ENCODE results near the gene PPFIBP2.

GRCh38 chr11:7522546-7522945, 8.7 kb downstream of the PPFIBP2 start:
- TF ChIP-seq CHD4 (IDR thresholded peaks at IDR 0.05; ENCODE audit: borderline replicate concordance, low read length) (no peak), SMC3 (IDR thresholded peaks at IDR 0.05; ENCODE audit: low read length) (no peak), ZBTB46 (CRISPR knock-in tag; IDR thresholded peaks at IDR 0.05; ENCODE audit: borderline replicate concordance) (no peak), CTCF (CRISPR knock-in tag; IDR thresholded peaks at IDR 0.05) (no peak), ZBTB10 (CRISPR knock-in tag; IDR thresholded peaks at IDR 0.05; ENCODE audit: borderline replicate concordance) (no peak), ZNF432 (CRISPR knock-in tag; IDR thresholded peaks at IDR 0.05; ENCODE audit: borderline replicate concordance) (no peak)
- TF ChIP-seq, protein P1, sequence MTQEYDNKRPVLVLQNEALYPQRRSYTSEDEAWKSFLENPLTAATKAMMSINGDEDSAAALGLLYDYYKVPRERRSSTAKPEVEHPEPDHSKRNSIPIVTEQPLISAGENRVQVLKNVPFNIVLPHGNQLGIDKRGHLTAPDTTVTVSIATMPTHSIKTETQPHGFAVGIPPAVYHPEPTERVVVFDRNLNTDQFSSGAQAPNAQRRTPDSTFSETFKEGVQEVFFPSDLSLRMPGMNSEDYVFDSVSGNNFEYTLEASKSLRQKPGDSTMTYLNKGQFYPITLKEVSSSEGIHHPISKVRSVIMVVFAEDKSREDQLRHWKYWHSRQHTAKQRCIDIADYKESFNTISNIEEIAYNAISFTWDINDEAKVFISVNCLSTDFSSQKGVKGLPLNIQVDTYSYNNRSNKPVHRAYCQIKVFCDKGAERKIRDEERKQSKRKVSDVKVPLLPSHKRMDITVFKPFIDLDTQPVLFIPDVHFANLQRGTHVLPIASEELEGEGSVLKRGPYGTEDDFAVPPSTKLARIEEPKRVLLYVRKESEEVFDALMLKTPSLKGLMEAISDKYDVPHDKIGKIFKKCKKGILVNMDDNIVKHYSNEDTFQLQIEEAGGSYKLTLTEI (CRISPR knock-in tag; conservative IDR thresholded peaks at IDR 0.05): no peak
- TF ChIP-seq, protein P2, sequence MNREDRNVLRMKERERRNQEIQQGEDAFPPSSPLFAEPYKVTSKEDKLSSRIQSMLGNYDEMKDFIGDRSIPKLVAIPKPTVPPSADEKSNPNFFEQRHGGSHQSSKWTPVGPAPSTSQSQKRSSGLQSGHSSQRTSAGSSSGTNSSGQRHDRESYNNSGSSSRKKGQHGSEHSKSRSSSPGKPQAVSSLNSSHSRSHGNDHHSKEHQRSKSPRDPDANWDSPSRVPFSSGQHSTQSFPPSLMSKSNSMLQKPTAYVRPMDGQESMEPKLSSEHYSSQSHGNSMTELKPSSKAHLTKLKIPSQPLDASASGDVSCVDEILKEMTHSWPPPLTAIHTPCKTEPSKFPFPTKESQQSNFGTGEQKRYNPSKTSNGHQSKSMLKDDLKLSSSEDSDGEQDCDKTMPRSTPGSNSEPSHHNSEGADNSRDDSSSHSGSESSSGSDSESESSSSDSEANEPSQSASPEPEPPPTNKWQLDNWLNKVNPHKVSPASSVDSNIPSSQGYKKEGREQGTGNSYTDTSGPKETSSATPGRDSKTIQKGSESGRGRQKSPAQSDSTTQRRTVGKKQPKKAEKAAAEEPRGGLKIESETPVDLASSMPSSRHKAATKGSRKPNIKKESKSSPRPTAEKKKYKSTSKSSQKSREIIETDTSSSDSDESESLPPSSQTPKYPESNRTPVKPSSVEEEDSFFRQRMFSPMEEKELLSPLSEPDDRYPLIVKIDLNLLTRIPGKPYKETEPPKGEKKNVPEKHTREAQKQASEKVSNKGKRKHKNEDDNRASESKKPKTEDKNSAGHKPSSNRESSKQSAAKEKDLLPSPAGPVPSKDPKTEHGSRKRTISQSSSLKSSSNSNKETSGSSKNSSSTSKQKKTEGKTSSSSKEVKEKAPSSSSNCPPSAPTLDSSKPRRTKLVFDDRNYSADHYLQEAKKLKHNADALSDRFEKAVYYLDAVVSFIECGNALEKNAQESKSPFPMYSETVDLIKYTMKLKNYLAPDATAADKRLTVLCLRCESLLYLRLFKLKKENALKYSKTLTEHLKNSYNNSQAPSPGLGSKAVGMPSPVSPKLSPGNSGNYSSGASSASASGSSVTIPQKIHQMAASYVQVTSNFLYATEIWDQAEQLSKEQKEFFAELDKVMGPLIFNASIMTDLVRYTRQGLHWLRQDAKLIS (CRISPR knock-in tag; IDR thresholded peaks at IDR 0.05): no peak
